ENCODE measurements around the gene SZRD1. TPM values are rescaled to one million over a fixed set of nuclear protein-coding genes. Genes with fewer than 3 reads are reported as not detected.

SZRD1 gene
- total and polyA plus RNA-seq, 9 of the 15 experiments (the other 6 are each of a cell fraction or from before 2014, with no cell fraction given): 3.9 to 149 (median 82.5) TPM

- TF ChIP-seq, protein P1, sequence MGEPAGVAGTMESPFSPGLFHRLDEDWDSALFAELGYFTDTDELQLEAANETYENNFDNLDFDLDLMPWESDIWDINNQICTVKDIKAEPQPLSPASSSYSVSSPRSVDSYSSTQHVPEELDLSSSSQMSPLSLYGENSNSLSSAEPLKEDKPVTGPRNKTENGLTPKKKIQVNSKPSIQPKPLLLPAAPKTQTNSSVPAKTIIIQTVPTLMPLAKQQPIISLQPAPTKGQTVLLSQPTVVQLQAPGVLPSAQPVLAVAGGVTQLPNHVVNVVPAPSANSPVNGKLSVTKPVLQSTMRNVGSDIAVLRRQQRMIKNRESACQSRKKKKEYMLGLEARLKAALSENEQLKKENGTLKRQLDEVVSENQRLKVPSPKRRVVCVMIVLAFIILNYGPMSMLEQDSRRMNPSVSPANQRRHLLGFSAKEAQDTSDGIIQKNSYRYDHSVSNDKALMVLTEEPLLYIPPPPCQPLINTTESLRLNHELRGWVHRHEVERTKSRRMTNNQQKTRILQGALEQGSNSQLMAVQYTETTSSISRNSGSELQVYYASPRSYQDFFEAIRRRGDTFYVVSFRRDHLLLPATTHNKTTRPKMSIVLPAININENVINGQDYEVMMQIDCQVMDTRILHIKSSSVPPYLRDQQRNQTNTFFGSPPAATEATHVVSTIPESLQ (CRISPR knock-in tag; IDR thresholded peaks at IDR 0.05): no peak
- TF ChIP-seq ETS1 (conservative IDR thresholded peaks at IDR 0.05; ENCODE audit: control insufficient read depth, low read depth, low read length) (no peak; the same call in 1 of the 2 replicates), NONO (IDR thresholded peaks at IDR 0.05; ENCODE audit: low read depth in 2 of 2, low read length in 1 of 2) (no peak), GTF2E2 (tag; IDR thresholded peaks at IDR 0.05) (peak; percentile 91), SNRNP70 (optimal IDR thresholded peaks at IDR 0.05; ENCODE audit: low read depth, low read length) (no peak), PRMT5 (CRISPR knock-in tag; IDR thresholded peaks at IDR 0.05) (no peak), NCOA6 (IDR thresholded peaks at IDR 0.05) (no peak), SAP30 (IDR thresholded peaks at IDR 0.05; ENCODE audit: borderline replicate concordance, insufficient read depth, low read depth, low read length, poor library complexity, severe bottlenecking) (peak; percentile 95), FIP1L1 (IDR thresholded peaks at IDR 0.05; ENCODE audit: low read depth, low read length, poor library complexity, severe bottlenecking) (no peak), COPS2 (conservative IDR thresholded peaks at IDR 0.05) (no peak), EGR1 (conservative IDR thresholded peaks at IDR 0.05) (no peak), PML (IDR thresholded peaks at IDR 0.05; ENCODE audit: low read length) (no peak), RBM25 (IDR thresholded peaks at IDR 0.05; ENCODE audit: low read depth, low read length, severe bottlenecking) (no peak), TCF7 (IDR thresholded peaks at IDR 0.05; ENCODE audit: borderline replicate concordance) (no peak), ETV5 (CRISPR knock-in tag; IDR thresholded peaks at IDR 0.05; ENCODE audit: low read depth) (peak; percentile 91), NRF1 (conservative IDR thresholded peaks at IDR 0.05 in 1 of 2, IDR thresholded peaks at IDR 0.05 in 1 of 2) (peak; percentile 98)
- TF ChIP-seq, protein P2, sequence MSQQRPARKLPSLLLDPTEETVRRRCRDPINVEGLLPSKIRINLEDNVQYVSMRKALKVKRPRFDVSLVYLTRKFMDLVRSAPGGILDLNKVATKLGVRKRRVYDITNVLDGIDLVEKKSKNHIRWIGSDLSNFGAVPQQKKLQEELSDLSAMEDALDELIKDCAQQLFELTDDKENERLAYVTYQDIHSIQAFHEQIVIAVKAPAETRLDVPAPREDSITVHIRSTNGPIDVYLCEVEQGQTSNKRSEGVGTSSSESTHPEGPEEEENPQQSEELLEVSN (IDR thresholded peaks at IDR 0.05; ENCODE audit: borderline replicate concordance in 1 of 2, extremely low read depth in 1 of 2, insufficient read depth in 1 of 2, insufficient read length in 1 of 2, low read depth in 1 of 2, low read length in 1 of 2, poor library complexity in 1 of 2, severe bottlenecking in 1 of 2): no peak
- TF ChIP-seq, protein P3, sequence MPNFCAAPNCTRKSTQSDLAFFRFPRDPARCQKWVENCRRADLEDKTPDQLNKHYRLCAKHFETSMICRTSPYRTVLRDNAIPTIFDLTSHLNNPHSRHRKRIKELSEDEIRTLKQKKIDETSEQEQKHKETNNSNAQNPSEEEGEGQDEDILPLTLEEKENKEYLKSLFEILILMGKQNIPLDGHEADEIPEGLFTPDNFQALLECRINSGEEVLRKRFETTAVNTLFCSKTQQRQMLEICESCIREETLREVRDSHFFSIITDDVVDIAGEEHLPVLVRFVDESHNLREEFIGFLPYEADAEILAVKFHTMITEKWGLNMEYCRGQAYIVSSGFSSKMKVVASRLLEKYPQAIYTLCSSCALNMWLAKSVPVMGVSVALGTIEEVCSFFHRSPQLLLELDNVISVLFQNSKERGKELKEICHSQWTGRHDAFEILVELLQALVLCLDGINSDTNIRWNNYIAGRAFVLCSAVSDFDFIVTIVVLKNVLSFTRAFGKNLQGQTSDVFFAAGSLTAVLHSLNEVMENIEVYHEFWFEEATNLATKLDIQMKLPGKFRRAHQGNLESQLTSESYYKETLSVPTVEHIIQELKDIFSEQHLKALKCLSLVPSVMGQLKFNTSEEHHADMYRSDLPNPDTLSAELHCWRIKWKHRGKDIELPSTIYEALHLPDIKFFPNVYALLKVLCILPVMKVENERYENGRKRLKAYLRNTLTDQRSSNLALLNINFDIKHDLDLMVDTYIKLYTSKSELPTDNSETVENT (CRISPR knock-in tag; IDR thresholded peaks at IDR 0.05): no peak
Measured at GRCh38 chr1:16366722-16367257, at the start of gene SZRD1 (continued).
